GM19328 (cell line): ENCODE results near the gene TRNT1.

ENCODE experiments used
- ATAC-seq: cut with Tn5 transposase; IDR thresholded peaks from one replicate; pipeline ENCODE4 v1.9.1; 2021; ENCODE audit warnings: mild to moderate bottlenecking, moderate library complexity; ENCODE audit not compliant: unreplicated experiment

The TRNT1 gene

GRCh38 chr3:3126477-3127431 lies at the start of gene TRNT1:
TSS of gene TRNT1 (plus strand) at chr3:3126940. CDS start at chr3:3129041, 2,101 bp downstream.
- ATAC-seq: peak; percentile 89

- no peak for ATAC-seq
Observed at GRCh38 chr3:3080309-3080708, 46.4 kb upstream of the TRNT1 start.

- peak; percentile 40 for ATAC-seq
Observed at GRCh38 chr3:3081381-3082233, 45.1 kb upstream of the TRNT1 start.

DNA sequence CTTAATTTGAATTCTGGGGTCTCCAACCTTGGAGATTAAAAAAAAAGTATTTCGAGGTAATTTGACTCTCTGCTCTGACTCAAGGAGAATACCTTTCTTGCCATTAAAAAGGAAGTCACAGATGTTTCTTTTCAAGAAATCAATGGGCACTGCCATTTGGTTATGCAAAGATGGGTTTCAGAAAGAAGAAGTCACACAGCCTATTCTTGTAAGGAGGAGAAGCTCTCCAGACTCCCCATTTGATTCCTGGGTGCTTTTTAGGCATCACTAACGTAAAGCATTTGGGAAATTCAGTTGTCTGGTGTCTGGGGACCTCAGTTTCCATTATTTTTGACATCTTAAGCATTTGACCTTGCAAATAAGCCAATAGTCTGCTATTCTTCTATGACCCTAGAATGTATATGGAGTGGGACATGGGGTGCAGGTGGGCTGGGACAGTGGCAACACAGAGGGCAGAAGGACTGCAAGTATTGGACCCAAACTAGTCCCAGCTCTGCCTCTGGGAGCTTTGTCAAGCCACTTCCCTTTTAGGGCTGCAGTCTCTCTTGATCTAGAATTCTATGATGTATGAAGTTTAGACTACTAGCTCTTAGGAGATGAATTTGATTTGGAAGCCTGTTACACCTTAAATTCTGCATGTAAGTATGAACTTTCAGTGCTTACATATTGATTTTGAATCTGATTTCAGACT lies 44.4 kb upstream of the TRNT1 start:
- peak; percentile 91 for ATAC-seq

DNA sequence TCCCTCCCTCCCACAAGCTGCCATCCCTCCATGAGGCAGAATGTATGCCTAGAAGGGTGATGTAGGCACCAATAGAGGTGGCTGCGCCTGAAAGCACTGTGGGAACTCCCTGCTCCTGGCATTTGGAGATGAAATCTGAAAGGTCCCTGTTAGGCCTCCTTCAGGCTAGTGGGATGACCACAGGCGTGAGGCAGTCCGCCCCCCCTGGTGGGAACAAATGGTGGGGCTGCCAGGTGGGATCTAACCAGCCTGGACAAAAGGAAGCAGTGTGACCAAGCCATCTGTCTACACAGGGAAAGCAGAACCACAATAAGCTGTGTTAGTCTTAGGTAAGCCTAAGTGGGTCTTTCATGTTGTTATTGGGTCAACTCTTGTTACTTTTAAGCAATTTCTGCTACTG lies 41.9 kb upstream of the TRNT1 start:
- ATAC-seq: no peak

DNA sequence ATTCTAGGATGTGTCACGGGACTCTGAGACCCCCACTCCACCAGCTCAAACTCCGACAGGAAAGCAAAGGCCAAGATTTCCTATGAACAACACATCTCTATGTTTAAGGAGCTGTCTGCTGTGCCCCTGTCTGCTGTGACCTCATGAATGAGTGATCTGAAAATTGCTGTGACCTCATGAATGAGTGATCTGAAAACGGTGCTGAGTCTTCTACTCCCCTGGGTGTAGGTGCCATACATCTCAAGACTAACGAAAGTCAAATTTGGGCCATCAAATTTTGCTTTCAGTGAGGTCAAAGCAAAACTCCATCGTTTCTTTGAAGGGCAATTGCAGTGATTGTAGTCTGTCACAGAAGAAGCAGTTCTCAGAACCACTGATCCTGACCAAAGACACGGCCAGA lies 41.0 kb upstream of the TRNT1 start:
- ATAC-seq: no peak

DNA sequence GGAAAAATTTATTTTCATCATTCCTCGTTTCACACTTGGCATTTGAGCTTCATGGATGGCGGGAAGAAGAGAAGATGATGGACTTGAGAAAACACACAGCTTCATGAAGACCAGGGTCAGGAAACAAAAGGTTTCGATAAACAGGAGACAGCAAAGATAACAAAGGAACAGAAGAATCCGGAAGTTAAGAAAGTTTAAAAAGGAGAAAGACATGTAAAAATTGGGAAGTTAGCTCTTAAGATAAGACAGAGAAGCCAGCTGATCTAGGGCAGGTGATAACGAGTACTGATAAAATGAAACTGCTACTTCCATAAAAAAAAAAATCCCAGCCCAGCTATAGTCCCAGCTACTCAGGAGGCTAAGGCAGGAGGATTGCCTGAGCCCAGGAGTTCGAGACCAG lies 40.5 kb upstream of the TRNT1 start:
- no peak for ATAC-seq

GRCh38 chr3:3087279-3087678 lies 39.5 kb upstream of the TRNT1 start:
- ATAC-seq: no peak

DNA sequence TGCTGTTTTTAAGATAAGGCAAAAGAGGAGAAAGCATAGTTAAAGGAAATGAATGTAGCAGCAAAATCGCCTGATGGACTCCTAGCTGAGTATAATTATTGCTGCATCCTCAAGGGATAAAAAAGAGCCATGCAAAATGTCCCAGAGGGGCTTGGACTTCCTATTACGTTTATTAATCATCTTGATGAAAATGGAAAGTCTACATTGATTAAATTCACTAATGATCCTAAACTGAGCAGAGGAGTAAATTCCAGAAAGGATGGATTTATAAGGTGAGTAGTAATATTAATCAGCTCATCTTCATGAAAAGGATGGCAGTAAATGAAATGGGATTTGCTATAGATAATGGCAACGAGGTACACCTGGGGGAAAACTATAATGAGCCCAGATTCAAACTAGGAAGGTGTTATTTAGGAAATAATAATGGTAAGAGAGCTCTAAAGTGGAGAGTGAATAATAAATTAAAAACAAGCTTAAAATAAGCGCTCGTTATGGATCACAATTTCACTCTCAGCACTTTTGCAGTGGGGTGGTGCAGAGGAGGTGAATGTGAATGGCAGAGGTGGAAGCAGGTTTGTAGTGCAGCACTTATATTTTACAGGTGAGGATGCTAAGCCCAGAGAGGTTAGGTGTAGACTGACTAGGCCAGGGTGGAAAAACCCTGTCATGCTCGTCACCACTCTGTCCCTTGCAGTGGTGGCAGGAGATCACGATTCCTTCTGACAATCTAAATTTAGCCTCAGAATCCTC lies 38.8 kb upstream of the TRNT1 start:
- ATAC-seq: no peak

DNA sequence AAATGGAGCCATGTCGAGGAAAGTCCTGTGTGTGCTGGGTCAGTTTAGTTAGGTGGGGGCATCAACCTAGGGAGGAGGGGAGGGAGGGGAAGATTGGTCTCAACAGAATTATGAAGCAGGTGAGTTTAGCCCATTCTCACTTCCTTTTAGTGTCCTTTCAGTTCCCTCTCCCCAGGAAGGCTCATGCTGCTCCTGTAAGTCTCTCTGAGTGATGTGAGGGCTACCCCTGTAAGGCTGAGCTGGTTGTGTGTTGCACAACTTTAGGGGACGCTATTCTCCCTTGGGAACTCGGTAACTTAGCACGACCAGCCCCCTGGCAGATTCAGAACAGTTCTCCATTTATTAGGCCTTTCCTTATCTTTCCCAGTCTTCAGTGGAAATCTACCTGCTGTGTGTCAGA lies 37.7 kb upstream of the TRNT1 start:
- peak; percentile 99 for ATAC-seq

DNA sequence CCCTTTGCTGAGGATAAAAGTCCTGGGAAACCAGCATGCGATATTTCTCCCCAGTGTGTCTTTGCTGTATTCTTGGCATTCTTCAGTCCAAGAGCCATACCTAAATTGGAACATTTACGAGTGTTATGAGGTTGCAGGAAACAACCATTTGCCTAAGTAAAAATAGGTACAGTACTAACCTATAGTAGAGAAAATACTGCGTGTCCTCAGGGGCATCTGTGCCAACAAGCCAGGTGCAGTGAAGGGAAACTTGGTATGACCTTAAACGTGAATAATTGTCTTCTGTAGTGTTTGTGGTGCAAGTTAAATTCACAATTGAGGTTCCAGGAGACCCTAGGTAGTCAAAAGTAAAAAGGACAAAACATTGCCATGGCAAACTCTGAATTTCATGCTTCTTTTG lies 28.8 kb upstream of the TRNT1 start:
- ATAC-seq: no peak

- ATAC-seq: no peak
Observed at GRCh38 chr3:3101660-3102458, 24.9 kb upstream of the TRNT1 start.

DNA sequence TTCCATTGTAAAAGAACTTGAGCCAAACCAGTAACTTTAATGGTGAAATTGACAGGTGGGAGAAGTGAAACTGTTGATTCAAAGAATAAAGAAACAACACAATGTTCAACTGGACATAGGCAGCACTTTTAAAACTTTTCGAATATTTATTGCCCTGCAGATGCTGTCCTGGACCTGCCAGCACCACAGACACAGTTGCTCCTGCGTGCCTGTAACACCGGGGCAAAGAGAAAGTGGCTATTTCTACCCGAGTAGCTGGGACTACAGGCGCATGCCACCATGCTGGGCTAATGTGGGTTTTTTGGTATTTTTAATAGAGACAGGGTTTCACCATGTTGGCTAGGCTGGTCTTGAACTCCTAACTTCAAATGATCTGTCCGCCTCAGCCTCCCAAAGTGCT lies 24.0 kb upstream of the TRNT1 start:
- ATAC-seq: no peak

DNA sequence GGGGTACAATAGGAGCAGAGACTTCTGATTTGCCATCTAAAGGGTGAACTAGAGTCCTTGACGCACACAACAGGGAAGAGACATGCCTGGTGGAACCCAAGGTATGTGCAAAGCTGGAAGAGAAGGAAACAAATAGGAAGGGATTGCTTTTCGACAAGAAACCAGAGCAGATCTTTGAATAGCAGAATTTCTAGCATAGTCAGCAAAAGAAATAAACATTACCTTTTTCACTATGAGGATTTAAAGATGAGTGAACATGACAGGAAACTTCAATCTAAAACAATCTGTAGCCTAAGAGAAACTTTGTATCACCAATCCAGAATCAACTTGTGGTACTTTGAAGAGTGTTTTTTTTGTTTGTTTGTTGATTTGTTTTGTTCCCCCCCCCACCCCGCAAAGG lies 21.5 kb upstream of the TRNT1 start:
- no peak for ATAC-seq

- no peak for ATAC-seq
Observed at GRCh38 chr3:3105815-3106214, 20.9 kb upstream of the TRNT1 start.

DNA sequence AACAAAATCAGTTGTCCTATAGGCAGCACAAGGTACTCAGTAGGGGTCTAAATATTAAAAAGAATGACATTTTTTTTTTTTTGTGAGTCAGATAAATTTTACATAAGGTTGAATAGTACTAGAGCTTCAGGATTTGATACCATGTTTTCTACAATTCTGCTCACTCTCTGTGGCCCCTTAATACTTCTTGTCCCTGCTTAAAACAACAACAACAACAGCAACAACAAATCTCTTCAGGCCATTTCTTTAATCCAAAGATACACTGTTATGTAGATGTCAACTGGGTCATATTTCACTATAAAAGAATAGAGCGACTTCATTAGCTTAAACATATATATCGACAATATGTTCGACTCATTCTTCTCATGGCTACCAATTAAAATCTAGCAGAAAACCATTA lies 19.6 kb upstream of the TRNT1 start:
- ATAC-seq: no peak

DNA sequence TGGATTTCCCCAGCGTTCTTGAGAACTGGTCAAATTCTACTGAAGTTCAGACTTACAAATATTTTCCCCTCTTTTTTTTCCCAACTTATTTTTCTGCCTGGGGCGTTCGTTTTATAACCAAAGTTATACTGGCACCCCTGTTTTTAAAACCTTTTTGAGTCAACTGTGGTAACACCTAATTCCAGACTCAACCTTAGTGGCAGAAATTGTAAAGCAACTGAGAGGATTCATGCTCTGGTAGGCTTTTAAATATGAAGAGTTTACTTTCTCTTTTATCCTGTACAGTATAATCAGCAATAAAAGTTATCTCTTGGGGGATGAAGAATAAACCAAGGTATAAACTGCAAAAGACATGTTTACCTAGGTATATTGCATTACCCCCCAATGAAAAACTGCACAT lies 18.9 kb upstream of the TRNT1 start:
- no peak for ATAC-seq

DNA sequence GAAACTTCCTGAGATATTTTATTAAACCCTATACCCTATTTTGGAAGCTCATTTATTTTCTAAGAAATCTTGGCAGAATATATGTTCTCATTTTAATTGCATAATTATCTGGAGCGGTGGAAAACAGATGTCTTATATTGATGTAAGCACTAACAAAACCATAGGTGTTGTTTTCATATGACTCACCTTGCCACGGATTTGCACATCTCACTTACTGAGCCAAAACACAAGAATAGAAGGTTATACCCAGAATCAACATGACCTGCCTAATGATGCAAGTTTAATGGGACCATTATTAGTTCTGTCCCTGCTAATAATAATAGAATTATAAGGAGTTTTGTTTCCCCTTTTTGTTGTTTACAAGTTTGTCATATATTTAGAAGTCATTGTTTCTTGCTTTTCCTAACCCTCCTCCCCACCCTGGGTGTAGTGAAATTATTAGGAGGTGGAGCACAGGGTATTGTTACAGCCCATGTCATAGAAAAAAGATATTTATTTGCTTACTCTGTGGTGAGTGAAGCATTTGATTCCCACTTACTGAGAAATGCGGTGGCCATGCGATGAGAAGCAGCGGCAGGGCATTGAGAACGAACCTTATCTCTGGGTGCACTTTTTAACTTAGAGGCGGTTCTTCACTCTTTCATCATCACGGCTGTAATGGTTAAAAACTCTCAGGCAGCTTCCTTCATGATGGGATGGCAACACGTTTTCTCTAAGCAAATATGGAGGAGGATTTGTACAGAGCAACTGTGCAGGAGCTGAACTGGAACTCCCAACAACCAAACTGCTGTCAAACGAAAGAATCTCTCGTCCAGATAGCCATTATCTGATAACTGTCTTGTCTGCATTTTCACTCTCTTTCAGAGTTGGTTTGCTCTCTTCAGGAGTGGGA lies 17.1 kb upstream of the TRNT1 start:
- no peak for ATAC-seq

GRCh38 chr3:3110299-3110630 lies 16.5 kb upstream of the TRNT1 start, which contains the start of gene IL5RA:
TSS of gene IL5RA (minus strand) at chr3:3110374. CDS start at chr3:3104984, 5,390 bp downstream.
- ATAC-seq: no peak
